ES-I3 (cell line): ENCODE data around the gene VAT1.
"Not testable (repeated sequence)": the region's sequence is repeated elsewhere in the genome, so short reads cannot be mapped to it uniquely, and the experiment has no call there.

Source experiments
- H3K36me3 ChIP-seq: 2 replicates; pipeline ENCODE4 v1.6.1; 2013; ENCODE audit warnings: mild to moderate bottlenecking, low read length, control low read depth, moderate library complexity; ENCODE audit not compliant: insufficient read depth
- H3K4me1 ChIP-seq: 2 replicates; pipeline ENCODE4 v1.6.1; 2013; ENCODE audit warnings: mild to moderate bottlenecking, control low read depth, low read length; ENCODE audit not compliant: insufficient read depth
- H3K9ac ChIP-seq: 2 replicates; pipeline ENCODE4 v1.6.1; 2013; ENCODE audit warnings: low read depth, mild to moderate bottlenecking, low read length, moderate library complexity
- H3K9me3 ChIP-seq: 2 replicates; pipeline ENCODE4 v1.6.1; 2013; ENCODE audit warnings: mild to moderate bottlenecking, low read length, moderate library complexity; ENCODE audit not compliant: control insufficient read depth, insufficient read depth

Gene VAT1

DNA sequence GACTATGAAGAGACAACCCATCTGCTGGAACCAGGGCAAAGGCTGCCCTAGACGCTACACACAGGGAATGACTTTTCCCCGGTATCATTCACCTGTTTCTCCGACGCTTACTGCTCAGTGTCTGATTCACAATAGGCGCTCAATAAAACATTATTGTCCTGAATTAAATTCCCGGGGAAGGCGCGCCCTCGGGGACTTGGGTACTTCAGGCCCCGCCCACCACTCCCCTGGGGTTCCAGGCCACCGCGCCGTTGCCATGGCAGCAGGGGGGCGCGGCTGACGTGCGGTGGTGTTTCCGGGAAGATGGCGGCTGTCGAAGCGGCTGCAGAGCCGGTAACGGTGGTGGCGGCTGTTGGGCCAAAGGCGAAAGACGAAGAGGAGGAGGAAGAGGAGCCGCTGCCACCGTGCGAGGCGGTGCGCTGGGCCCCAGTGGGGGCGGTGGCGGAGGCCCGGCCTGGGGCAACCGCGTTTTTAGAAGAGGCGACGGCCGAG lies 41.9 kb downstream of the VAT1 start, which contains the start of gene RUNDC1:
Gene RUNDC1 (plus strand): TSS at position 292 of the 492 bp plus-strand sequence. CDS start 12 bp downstream, at position 304.
- H3K36me3 ChIP-seq = peaks cover 3% of the 10 kb centered on the region
- H3K9me3 ChIP-seq = no peaks in the 10 kb centered on the region
- peaks cover 7% of the 10 kb centered on the region for H3K4me1 ChIP-seq
- peak within 1 kb of the TSS; percentile 87 for H3K9ac ChIP-seq

DNA sequence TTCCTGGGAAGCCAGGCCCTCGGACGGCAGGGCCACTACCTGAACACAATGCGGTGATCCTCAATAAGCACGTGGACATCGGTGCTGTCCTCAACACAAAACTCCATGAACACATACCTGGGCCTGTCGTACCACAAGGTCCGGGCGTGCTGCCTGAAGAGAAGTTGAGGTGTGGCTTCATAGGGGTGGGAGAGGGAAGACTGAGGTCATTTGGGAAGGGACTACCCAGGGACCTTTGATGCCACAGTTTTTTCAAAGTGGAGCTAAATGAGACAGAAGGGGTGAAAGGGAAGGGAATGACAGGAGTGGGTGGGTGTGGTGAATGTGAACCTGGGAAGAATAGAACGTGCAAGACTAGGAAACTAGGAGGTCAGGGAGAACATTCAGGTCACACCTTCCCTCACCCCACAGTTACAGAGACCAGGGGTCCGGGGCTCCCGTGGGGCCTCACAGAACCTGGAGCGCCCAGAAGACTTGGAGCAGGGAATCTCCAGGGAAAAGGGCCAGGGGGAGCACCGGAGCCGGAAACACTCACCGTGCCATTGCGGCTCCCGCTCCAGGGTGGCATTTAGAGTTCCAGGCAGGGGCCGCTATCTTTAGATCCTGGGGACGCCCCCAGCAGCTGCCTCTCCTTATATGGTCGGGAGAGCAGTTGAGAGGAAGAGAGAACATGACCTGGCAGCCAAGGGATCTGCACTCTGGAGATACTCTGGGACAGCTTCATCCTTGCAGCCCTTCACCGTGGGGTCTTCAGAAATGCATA lies 42.5 kb downstream of the VAT1 start, which contains the start of gene PTGES3L:
Gene PTGES3L (minus strand): TSS at position 570 of the 763 bp plus-strand sequence. CDS start 27 bp downstream, at position 543.
- no peaks in the 10 kb centered on the region for H3K9me3 ChIP-seq
- H3K4me1 ChIP-seq = peaks cover 7% of the 10 kb centered on the region
- H3K36me3 ChIP-seq = peaks cover 3% of the 10 kb centered on the region; the same call in 1 of the 2 replicates
- peak within 1 kb of the TSS; percentile 87 for H3K9ac ChIP-seq

GRCh38 chr17:42975701-42976100 lies 46.5 kb downstream of the VAT1 start:
- not testable (repeated sequence) for H3K9ac ChIP-seq, H3K4me1 ChIP-seq, H3K36me3 ChIP-seq, H3K9me3 ChIP-seq

DNA sequence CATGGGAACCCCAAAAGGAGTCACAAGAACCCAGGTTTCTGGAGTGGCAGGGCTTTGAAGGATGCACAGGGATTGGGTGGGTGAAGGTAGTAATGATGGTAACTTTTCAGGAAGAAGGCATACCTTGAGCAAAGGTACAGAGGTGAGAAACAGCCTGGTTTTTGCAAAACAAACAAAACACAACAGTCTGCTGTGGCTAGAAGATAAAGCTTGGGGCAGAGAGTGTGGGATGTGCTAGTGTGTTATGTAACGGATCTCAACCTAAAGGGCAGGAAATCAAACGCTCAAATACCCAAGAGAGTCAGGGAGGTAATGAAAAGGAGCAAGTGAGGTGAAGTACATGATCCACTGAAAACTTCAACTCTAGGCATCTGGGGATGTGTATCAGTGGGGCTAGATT lies 46.9 kb downstream of the VAT1 start:
- H3K36me3 ChIP-seq = no peaks in the 10 kb centered on the region; the same call in 1 of the 2 replicates
- no peaks in the 10 kb centered on the region for H3K9me3 ChIP-seq
- no peak overlapping the region for H3K9ac ChIP-seq
- peaks cover 7% of the 10 kb centered on the region for H3K4me1 ChIP-seq

DNA sequence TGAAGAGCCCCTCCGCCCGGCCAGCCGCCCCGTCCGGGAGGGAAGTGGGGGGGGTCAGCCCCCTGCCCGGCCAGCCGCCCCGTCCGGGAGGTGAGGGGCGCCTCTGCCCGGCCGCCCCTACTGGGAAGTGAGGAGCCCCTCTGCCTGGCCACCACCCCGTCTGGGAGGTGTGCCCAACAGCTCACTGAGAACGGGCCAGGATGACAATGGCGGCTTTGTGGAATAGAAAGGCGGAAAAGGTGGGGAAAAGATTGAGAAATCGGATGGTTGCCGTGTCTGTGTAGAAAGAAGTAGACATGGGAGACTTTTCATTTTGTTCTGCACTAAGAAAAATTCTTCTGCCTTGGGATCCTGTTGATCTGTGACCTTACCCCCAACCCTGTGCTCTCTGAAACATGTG lies 48.9 kb downstream of the VAT1 start:
- H3K4me1 ChIP-seq, H3K36me3 ChIP-seq, H3K9ac ChIP-seq, H3K9me3 ChIP-seq: not testable (repeated sequence)

DNA sequence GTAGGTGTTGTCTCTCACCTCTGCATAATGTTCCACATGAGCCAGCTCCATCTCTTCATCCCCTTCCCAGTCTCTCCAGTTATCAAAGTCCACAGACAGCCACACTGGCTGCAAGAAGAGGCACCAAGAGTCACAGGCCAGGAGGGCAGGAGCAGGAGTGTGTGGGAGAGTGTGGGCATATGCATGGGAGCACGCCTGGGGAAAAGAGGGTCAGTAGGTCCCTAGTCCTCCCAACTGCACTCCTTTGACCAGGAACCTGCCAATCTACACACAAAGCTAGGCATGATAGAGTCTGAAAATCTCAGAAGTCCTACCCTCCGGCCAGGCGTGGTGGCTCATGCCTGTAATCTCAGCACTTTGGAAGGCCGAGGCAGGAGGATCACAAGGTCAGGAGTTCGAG lies 50.6 kb downstream of the VAT1 start:
- Histone ChIP-seq H3K36me3 (no peaks in the 10 kb centered on the region; the same call in 1 of the 2 replicates), H3K9me3 (no peaks in the 10 kb centered on the region), H3K4me1 (no peaks in the 10 kb centered on the region), H3K9ac (no peak overlapping the region)

DNA sequence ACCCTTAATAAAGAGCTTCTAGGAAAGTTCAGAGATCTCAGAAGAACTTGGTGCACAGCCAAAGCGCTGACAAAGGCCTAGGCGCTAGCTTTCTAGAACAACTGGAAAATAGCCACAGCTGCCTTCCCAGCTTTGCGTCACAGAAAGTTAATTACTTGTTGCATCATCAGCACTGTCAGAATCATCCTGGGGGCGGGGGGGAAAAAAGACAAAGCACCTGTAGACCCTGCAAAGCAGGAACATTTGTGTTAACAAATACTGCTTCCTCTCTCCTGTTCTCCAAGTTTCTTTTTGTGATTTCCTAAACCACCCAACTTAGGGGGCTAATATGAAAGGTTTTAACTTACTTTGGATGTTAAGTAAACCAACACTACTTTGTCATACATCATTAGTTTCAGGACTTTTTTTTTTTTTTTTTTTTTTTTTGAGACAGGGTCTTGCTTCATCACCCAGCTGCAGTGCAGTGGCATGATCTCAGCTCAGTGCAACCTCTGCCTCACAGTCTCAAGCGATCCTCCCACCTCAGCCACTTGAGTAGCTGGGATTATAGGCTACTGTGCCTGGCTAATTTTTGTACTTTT lies 53.1 kb downstream of the VAT1 start:
- no peaks in the 10 kb centered on the region for H3K4me1 ChIP-seq
- no peak overlapping the region for H3K9ac ChIP-seq
- no peaks in the 10 kb centered on the region for H3K9me3 ChIP-seq
- no peaks in the 10 kb centered on the region; the same call in 1 of the 2 replicates for H3K36me3 ChIP-seq

DNA sequence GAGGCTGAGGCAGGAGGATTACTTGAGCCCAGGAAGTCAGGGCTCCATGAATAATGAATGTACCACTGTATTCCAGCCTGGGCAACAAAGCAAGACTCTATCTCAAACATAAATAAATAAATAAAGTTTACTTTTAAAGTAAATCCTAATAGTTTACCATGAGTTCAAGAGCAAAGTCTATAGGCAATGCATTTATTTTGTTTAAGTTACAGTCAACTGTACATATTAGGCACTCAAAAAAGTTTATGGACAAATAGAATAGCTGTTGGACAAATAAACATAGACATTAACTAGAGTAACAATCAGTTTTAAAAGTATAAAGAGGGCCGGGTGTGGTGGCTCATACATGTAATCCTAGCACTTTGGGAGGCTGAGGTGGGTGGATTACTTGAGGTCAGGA lies 54.3 kb downstream of the VAT1 start:
- Histone ChIP-seq H3K9me3 (no peaks in the 10 kb centered on the region), H3K4me1 (peaks cover 5% of the 10 kb centered on the region), H3K36me3 (no peaks in the 10 kb centered on the region; the same call in 1 of the 2 replicates), H3K9ac (no peak overlapping the region)
